ENCODE results near the gene ACTR2.
"Not testable (repeated sequence)": the region's sequence is repeated elsewhere in the genome, so short reads cannot be mapped to it uniquely, and the experiment has no call there.

ACTR2 gene

DNA sequence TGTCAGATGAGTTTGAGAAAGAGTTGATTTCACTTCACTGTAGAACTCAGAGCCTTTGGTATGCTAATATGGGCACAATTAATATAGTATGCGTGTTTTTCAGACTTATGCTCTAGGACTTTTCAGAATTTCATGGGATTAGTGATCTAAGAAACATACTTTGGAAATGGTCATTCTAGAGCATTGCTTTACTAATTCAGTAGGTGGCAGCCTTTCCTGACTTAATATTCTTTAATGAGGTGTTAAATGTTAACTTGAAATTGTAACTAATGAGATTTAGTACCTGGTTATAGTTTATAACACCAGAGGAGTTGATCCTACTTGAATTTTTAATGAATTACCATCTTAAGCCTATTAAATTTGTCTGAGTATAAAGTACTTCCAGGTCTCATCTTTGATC lies 28.4 kb downstream of the ACTR2 start:
- peaks cover 31% of the 10 kb centered on the region for H3K36me3 Mint-ChIP-seq
- no peak overlapping the region for H3K4me3 Mint-ChIP-seq
- peaks cover 4% of the 10 kb centered on the region for H3K4me1 Mint-ChIP-seq
- CTCF ChIA-PET: no interaction called here
- no peak for DNase-seq
- H3K27ac Mint-ChIP-seq: no peak overlapping the region
- H3K9me3 Mint-ChIP-seq: no peaks in the 10 kb centered on the region
- no peaks in the 10 kb centered on the region for H3K27me3 Mint-ChIP-seq

DNA sequence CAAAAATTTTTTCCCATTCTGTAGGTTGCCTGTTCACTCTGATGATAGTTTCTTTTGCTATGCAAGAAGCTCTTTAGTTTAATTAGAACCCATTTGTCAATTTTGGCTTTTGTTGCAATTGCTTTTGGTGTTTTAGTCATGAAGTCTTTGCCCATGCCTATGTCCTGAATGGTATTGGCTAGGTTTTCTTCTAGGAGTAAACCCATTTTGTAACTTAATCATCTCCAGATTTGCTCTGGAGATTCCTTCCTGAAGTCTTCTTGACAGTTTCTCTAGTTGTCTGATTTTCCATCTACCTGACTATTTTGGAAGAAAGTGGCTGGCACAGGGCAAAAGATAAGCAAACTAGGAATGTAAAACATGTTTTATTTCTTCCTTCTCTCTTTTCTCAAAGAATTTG lies 30.2 kb downstream of the ACTR2 start:
- H3K4me1 Mint-ChIP-seq, DNase-seq, H3K4me3 Mint-ChIP-seq, H3K27me3 Mint-ChIP-seq, CTCF ChIA-PET, H3K9me3 Mint-ChIP-seq: not testable (repeated sequence)
- Mint-ChIP-seq H3K36me3 (peaks cover 34% of the 10 kb centered on the region), H3K27ac (peak overlapping the region; percentile 3)

DNA sequence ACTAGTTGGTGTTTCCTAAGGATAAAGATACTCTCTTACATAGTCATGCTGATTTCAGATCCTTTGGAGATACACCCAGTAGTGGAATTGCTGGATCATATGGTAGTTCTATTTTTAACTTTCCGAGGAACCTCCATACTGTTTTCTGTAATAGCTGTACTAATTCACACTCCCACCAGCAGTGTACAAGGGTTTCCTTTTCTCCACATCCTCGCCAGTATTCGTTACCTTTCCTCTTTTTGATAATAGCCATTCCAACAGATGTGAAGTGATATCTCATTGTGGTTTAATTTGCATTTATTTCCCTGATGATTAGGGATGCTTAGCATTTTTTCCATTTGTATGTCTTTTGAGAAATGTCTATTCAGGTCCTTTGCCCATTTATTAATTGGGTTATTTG lies 34.0 kb downstream of the ACTR2 start:
- Mint-ChIP-seq H3K4me1 (peaks cover 5% of the 10 kb centered on the region), H3K36me3 (peaks cover 40% of the 10 kb centered on the region), H3K9me3 (no peaks in the 10 kb centered on the region), H3K27me3 (no peaks in the 10 kb centered on the region), H3K4me3 (no peak overlapping the region), H3K27ac (no peak overlapping the region)
- DNase-seq: no peak
- CTCF ChIA-PET: interaction anchor here (1.1 kb wide), 1 partner anchor 10 kb away, joined by 3 read pairs; no protein-coding TSS in a partner anchor

DNA sequence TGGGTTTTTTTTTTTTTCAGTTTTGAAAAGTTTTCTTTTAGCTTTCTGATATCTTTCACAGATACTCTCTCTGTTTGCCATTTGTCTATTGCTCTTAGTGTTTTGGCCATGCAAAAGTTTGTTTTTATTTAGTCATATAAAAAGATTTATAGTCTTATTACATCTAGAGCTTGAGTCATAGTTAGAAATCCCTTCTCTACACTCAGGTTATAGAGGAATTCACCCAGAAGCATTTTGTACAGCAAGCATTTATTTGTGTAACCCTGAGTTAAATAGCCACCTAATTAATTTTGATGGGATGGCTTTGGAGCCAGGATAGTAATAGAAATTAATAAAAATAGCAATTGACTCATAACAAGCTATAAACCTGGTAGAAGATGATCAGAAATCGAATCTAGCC lies 35.6 kb downstream of the ACTR2 start:
- no peaks in the 10 kb centered on the region for H3K9me3 Mint-ChIP-seq
- no peak for DNase-seq
- H3K36me3 Mint-ChIP-seq: peaks cover 39% of the 10 kb centered on the region
- H3K27me3 Mint-ChIP-seq: no peaks in the 10 kb centered on the region
- H3K4me3 Mint-ChIP-seq: no peak overlapping the region
- no peak overlapping the region for H3K27ac Mint-ChIP-seq
- CTCF ChIA-PET: interaction anchor here (0.7 to 2.3 kb wide), 4 partner anchors 284 to 311 kb away, joined by 3 to 10 read pairs (median 4); no protein-coding TSS in a partner anchor
- peaks cover 5% of the 10 kb centered on the region for H3K4me1 Mint-ChIP-seq

DNA sequence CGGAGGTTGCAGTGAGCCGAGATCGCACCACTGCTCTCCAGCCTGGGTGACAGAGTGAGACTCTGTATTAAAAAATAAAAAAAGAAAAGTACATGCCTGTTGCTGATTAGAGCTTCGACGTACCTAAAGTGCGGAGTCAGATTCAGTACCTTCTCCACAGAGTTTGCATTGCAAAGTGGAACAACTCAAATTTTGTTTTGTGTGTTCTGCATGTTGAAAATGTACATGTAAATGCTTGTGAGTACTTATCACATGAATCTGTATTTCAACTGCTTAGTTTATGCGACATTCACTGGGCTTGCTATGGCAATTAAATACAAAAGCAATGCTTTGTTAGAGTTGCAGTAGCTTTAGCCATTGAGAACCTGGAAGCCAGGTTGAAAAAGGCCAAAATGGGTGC lies 36.4 kb downstream of the ACTR2 start:
- Mint-ChIP-seq H3K9me3 (no peaks in the 10 kb centered on the region), H3K36me3 (peaks cover 46% of the 10 kb centered on the region), H3K4me1 (peaks cover 5% of the 10 kb centered on the region), H3K4me3 (no peak overlapping the region), H3K27ac (no peak overlapping the region), H3K27me3 (no peaks in the 10 kb centered on the region)
- DNase-seq: no peak
- CTCF ChIA-PET: interaction anchor here (0.8 to 2.3 kb wide), 4 partner anchors 44 to 310 kb away, joined by 3 to 10 read pairs (median 4); no protein-coding TSS in a partner anchor

DNA sequence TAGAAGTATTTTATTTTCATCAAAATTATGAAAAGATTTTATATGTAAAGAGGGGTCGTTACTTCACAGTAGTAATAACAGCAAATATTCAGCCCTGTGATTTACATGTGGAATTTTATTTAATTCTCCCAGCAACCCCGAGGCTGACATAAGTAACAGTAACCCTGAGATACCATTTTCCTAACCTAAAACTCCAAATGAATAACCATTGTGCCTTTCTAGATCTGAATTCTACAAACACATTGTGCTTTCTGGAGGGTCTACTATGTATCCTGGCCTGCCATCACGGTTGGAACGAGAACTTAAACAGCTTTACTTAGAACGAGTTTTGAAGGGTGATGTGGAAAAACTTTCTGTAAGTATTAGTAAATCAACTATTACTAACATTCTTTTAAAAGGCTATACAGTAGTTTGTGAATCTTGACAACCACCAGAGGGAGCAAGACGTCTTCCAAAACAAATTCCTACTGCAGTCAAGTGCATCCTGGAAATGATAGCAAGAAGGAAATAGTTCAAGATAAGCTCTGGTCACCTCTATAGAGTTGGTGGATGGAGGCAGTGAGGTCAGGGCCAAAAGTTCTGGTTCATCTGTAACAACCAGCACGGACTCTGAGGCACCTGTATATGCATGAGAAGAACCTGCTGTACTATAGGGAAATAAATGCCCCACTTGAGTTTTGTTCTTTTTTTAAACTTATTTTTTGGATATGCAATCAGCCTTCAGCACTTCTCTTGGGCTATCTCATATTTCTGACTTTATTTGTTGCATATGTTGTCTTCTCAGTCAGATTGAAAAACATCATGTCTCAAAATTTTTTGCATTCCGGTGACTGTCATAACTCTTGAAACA lies 37.4 kb downstream of the ACTR2 start:
- H3K4me3 Mint-ChIP-seq: no peak overlapping the region
- DNase-seq: peak; percentile 27
- H3K4me1 Mint-ChIP-seq: peaks cover 5% of the 10 kb centered on the region
- CTCF ChIA-PET: interaction anchor here (0.8 to 2.3 kb wide), 11 partner anchors 9 to 309 kb away, joined by 3 to 10 read pairs (median 3); no protein-coding TSS in a partner anchor
- H3K27me3 Mint-ChIP-seq: no peaks in the 10 kb centered on the region
- no peaks in the 10 kb centered on the region for H3K9me3 Mint-ChIP-seq
- H3K27ac Mint-ChIP-seq: no peak overlapping the region
- peaks cover 50% of the 10 kb centered on the region for H3K36me3 Mint-ChIP-seq

DNA sequence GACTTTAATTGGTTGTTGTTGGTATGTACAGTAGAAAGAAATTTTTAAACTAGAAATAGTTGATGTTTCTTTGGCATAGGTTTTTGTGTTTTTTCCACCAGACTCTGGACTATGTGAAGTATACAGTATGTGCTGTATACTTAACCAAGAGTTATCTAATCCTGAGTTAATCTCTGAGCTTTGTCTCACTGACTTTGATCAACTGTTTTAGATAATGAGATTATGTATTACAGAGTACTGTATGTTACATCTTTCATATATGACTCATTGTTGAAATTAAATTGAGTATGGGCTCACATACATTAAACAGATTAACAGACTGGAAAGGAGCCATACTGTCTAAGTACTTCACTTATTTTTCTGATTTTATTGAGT lies 38.0 kb downstream of the ACTR2 start:
- Mint-ChIP-seq H3K4me3 (no peak overlapping the region), H3K27ac (no peak overlapping the region), H3K36me3 (peaks cover 55% of the 10 kb centered on the region), H3K4me1 (peaks cover 5% of the 10 kb centered on the region), H3K9me3 (no peaks in the 10 kb centered on the region), H3K27me3 (no peaks in the 10 kb centered on the region)
- DNase-seq: no peak
- CTCF ChIA-PET: interaction anchor here (1.0 to 2.3 kb wide), 8 partner anchors 8 to 308 kb away, joined by 3 to 10 read pairs (median 4); no protein-coding TSS in a partner anchor

DNA sequence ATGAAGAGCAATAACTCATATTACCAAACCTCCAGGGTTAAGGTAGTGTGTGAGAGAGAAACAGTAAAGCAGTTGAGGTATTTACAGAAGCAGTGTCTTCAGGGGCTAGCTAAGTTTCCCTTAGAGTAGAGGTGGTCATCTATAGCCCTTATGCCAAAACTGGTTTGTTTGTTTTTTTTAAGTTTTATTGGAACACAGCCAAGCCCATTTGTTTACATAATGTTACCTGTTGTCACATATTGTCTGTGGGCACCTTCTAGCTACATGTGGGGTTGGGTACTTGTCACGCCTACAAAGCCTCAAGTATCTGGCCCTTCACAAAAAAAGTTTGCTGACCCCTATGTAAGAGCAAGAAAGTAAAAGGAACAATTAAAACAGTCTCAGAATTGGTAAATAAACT lies 39.4 kb downstream of the ACTR2 start:
- Mint-ChIP-seq H3K36me3 (peaks cover 54% of the 10 kb centered on the region), H3K27me3 (no peaks in the 10 kb centered on the region), H3K4me1 (peaks cover 5% of the 10 kb centered on the region), H3K9me3 (no peaks in the 10 kb centered on the region), H3K27ac (no peak overlapping the region), H3K4me3 (no peak overlapping the region)
- no peak for DNase-seq
- CTCF ChIA-PET: interaction anchor here (0.7 kb wide), 1 partner anchor 161 kb away, joined by 3 read pairs; no protein-coding TSS in a partner anchor

DNA sequence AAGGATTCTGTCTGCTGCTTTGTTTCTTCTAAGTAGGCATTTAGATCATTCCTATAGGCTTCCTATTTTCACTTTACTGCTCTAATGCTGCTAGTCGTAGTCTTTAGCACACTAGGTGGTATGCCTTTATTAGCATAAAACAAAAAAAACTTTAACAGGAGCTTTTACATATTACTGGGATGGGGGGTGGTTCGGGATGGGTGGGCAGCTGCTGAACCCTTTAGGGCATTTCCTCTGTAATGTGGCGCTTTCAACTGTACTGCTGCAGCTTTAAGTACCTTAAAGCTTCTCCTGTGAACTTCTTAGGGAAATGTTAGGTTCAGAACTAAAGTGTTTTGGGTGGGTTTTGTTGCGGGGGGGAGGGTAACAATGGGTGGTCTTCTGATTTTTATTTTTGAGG lies 41.3 kb downstream of the ACTR2 start:
- Mint-ChIP-seq H3K27ac (no peak overlapping the region), H3K27me3 (no peaks in the 10 kb centered on the region), H3K4me1 (peaks cover 5% of the 10 kb centered on the region), H3K9me3 (no peaks in the 10 kb centered on the region), H3K36me3 (peaks cover 63% of the 10 kb centered on the region), H3K4me3 (no peak overlapping the region)
- no peak for DNase-seq
- CTCF ChIA-PET: no interaction called here

DNA sequence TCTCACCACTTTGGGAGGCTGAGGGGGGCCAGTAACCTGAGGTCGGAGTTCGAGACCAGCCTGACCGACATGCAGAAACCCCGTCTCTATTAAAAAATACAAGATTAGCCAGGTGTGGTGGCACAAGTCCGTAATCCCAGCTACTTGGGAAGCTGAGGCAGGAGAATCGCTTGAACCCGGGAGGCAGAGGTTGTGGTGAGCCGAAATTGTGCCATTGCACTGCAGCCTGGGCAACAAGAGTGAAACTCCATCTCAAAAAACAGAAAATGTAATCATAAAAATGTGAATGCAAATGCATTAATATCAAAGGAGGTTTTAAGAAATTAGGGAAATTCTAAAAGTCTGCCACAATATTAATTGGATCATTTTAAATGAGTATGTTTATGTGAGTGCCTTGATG lies 45.7 kb downstream of the ACTR2 start:
- H3K4me1 Mint-ChIP-seq: peaks cover 9% of the 10 kb centered on the region
- no peak overlapping the region for H3K4me3 Mint-ChIP-seq
- no peaks in the 10 kb centered on the region for H3K27me3 Mint-ChIP-seq
- no peaks in the 10 kb centered on the region for H3K9me3 Mint-ChIP-seq
- no peak for DNase-seq
- H3K27ac Mint-ChIP-seq: no peak overlapping the region
- peaks cover 49% of the 10 kb centered on the region for H3K36me3 Mint-ChIP-seq
- CTCF ChIA-PET: interaction anchor here (1.4 kb wide), 1 partner anchor 8 kb away, joined by 3 read pairs; no protein-coding TSS in a partner anchor

DNA sequence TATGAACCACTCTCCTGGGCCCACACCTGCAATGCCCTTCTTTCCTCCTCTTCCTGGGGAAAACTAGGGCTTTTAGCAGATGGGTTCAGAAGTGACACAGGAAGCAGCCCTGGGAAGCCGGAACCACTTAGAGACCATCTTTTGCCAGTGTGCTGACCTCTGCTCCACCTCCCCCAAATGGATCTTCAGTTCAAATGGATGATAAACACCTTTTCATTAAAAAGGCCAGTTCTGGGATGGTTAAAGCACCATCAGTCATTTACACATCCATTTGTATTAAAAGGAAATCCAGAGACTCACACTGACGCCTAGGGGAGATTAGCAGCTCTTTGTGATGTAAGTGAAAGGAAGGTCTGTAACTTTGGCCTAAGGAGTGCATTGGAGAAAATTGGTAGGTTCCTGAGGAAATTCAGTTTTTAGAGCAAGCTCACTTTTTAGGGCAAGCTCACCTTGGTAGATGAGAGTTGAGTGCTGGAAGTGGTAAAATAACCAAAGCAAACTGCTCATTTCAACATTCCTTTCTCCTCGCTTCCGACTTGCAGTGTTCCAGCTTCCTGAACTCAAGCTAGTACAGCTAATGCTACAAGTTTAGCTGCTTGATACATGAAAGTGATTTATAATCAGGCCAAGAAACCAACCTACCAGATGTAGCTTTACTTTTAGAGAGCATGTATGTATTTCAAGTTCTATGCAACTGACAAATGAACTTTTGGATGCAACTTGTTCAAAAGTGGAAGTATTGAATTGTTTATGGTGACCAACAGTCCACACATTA lies 47.7 kb downstream of the ACTR2 start:
- Mint-ChIP-seq H3K27me3 (peaks cover 4% of the 10 kb centered on the region), H3K4me1 (peaks cover 21% of the 10 kb centered on the region), H3K36me3 (peaks cover 36% of the 10 kb centered on the region), H3K9me3 (no peaks in the 10 kb centered on the region), H3K4me3 (no peak overlapping the region), H3K27ac (no peak overlapping the region)
- CTCF ChIA-PET: interaction anchor here (1.1 to 1.5 kb wide), 2 partner anchors 84 to 211 kb away, joined by 3 read pairs; no protein-coding TSS in a partner anchor
- no peak for DNase-seq

DNA sequence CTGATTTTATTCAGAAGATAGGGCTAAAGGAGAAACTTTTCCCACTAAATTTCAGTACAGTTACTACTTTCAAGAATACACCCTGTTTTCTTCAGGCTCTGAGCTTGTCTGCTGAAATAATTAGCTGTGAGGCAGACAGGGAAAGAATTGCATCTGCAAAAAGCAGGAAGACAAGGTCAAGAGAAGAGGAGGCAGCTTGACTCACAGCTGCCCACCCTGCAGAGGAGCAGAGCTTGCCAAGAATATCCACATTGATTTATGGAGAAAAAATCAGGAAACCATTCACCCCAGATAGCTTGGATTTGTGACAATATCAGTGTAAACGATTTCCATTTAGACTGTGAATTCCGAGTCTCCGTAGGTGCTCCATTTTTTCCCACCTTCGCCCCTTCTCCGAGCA lies 49.0 kb downstream of the ACTR2 start:
- Mint-ChIP-seq H3K36me3 (peaks cover 32% of the 10 kb centered on the region), H3K9me3 (no peaks in the 10 kb centered on the region), H3K4me3 (no peak overlapping the region), H3K4me1 (peaks cover 21% of the 10 kb centered on the region), H3K27ac (no peak overlapping the region), H3K27me3 (peaks cover 13% of the 10 kb centered on the region)
- CTCF ChIA-PET: interaction anchor here (1.5 kb wide), 1 partner anchor 83 kb away, joined by 3 read pairs; no protein-coding TSS in a partner anchor
- no peak for DNase-seq

DNA sequence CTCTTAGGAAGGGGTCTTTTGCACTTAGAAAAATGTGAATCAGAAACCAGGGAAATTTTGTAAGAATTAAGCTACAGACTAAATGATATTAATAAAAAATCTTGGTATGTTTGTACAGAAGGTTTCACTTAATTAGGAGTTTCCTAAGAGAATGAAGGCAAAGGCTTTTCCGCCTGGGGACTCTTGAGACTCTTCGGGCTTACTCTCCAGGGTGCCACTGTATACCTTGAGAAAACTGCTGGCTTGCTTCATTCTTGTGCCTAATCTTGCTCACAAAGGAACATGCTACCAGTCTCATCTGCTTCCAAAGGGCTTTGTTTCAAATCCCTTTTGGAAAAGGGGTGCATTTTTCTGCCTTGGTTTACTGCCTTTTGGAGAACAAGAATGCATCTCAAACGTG lies 49.5 kb downstream of the ACTR2 start:
- H3K9me3 Mint-ChIP-seq: no peaks in the 10 kb centered on the region
- H3K4me1 Mint-ChIP-seq: peaks cover 21% of the 10 kb centered on the region
- no peak for DNase-seq
- H3K36me3 Mint-ChIP-seq: peaks cover 27% of the 10 kb centered on the region
- no peak overlapping the region for H3K4me3 Mint-ChIP-seq
- H3K27me3 Mint-ChIP-seq: peaks cover 18% of the 10 kb centered on the region
- H3K27ac Mint-ChIP-seq: no peak overlapping the region
- CTCF ChIA-PET: no interaction called here

DNA sequence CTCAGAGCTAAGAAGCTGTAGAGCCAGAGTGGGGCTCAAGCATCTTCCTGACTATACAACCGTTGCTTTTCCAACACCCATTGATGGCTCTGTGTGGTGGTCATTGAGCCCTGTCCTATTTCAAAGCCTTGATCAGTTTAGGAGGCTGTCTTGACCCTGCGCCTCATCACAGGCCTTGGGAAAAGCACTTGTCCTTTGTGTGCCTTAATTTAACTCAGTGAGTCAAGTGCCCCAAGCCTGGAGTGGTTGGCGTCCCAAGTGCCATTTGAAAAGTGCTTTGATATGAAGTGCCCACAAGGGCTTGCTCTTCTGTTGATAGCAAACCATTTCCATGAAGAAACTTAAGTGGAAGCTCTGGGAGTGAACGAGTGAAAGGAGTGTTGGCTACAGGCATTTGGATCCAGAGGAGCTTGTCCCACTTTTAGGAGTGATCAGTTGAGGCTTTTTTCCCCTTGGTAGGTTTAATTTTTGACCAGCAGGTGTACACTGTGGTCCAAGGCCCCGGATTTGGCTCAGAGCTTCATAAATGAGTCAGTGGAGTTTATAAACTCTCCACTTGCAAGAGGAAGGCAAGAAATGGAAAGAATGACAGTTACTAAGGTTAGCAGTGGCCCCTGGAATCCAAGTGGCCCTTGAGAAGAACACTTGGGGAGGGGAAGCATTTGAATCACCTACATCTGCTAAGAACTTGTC lies 50.3 kb downstream of the ACTR2 start:
- peaks cover 22% of the 10 kb centered on the region for H3K27me3 Mint-ChIP-seq
- DNase-seq: no peak

More for the DNA sequence above, 50.3 kb downstream of the ACTR2 start:
- H3K27ac Mint-ChIP-seq: no peak overlapping the region
- no peaks in the 10 kb centered on the region for H3K9me3 Mint-ChIP-seq
- CTCF ChIA-PET: interaction anchor here (0.6 to 1.0 kb wide), 3 partner anchors 13 to 274 kb away, joined by 3 to 4 read pairs (median 3); no protein-coding TSS in a partner anchor
- peaks cover 21% of the 10 kb centered on the region for H3K4me1 Mint-ChIP-seq
- H3K4me3 Mint-ChIP-seq: no peak overlapping the region
- peaks cover 20% of the 10 kb centered on the region for H3K36me3 Mint-ChIP-seq

Measured in activated naive CD4-positive, alpha-beta T cell treated with anti-CD3 and anti-CD28 coated beads, Interleukin-2, amount 10 ng/mL, durations not matched to agents 7 days and 5 days (primary cell).